HT-29 (cell line): ENCODE data around the gene NPIPB4. TPM values are rescaled to one million over a fixed set of nuclear protein-coding genes. Genes with fewer than 3 reads are reported as not detected.

ENCODE experiments used
- small RNA-seq: library from RNA; depleted of rRNA; stranded (forward); fragments of <200 nt; gene quantifications from one replicate; pipeline ENCODE3, GENCODE V24; 2014
- total RNA-seq: library from RNA; depleted of rRNA; stranded (reverse); fragments of >200 nt; shearing (Covaris generic); gene quantifications from 2 replicates; pipeline ENCODE4 v1.2.3, GENCODE V29; 2014; rRNA removed

The NPIPB4 gene
- total RNA-seq, 1 experiment from 2014 or later = 36.5 TPM

Small RNA genes lying within 50 kb of the gene (small RNA-seq; reads per million reads assigned to genes)
- gene AC092375.3 = not detected

Other genes starting within 250 kb of the NPIPB4 start
- gene IGSF6, start 205.1 kb downstream of the NPIPB4 start, total RNA-seq = not detected in 2 replicates
- gene OTOA, start 193.8 kb downstream of the NPIPB4 start, total RNA-seq = 0.05 and 0.08 TPM in 2 replicates
- 111 and 150 TPM in 2 replicates for gene UQCRC2, start 95.6 kb upstream of the NPIPB4 start, total RNA-seq
- gene PDZD9, start 143.4 kb upstream of the NPIPB4 start, total RNA-seq = not detected in 2 replicates
- gene MOSMO, start 150.4 kb upstream of the NPIPB4 start, total RNA-seq = 11.1 and 20.4 TPM in 2 replicates
- not detected in 2 replicates for gene VWA3A, start 234.8 kb upstream of the NPIPB4 start, total RNA-seq